Measurements from ENCODE around the gene SHANK2. TPM values are rescaled to one million over a fixed set of nuclear protein-coding genes. Genes with fewer than 3 reads are reported as not detected.

The SHANK2 gene
- total and polyA plus RNA-seq, 7 donors: 3.5 to 43.8 (median 8.0) TPM

GRCh38 chr11:71268706-71269321 lies 16.4 kb upstream of the SHANK2 start:
- intact Hi-C loops (cut with DNase I): no loop called here
- TF ChIP-seq POLR2A (IDR thresholded peaks at IDR 0.05): no peak
- TF ChIP-seq, protein P1, sequence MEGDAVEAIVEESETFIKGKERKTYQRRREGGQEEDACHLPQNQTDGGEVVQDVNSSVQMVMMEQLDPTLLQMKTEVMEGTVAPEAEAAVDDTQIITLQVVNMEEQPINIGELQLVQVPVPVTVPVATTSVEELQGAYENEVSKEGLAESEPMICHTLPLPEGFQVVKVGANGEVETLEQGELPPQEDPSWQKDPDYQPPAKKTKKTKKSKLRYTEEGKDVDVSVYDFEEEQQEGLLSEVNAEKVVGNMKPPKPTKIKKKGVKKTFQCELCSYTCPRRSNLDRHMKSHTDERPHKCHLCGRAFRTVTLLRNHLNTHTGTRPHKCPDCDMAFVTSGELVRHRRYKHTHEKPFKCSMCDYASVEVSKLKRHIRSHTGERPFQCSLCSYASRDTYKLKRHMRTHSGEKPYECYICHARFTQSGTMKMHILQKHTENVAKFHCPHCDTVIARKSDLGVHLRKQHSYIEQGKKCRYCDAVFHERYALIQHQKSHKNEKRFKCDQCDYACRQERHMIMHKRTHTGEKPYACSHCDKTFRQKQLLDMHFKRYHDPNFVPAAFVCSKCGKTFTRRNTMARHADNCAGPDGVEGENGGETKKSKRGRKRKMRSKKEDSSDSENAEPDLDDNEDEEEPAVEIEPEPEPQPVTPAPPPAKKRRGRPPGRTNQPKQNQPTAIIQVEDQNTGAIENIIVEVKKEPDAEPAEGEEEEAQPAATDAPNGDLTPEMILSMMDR (IDR thresholded peaks at IDR 0.05): no peak
- TF ChIP-seq POLR2AphosphoS5 (IDR thresholded peaks at IDR 0.05): no peak
- TF ChIP-seq EP300 (IDR thresholded peaks at IDR 0.05): no peak
- Histone ChIP-seq H3K4me1 (peaks cover 0 to 12% (median 3%) of the 10 kb centered on the region in 4 donors), H3K4me3 (no peak overlapping the region), H3K27me3 (no peaks in the 10 kb centered on the region), H3K36me3 (no peaks in the 10 kb centered on the region), H3K9me3 (no peaks in the 10 kb centered on the region), H3K27ac (no peak overlapping the region)
- 32 to 71% methylated on average over 11 of the region's 11 CpGs for WGBS, 2 donors
- DNase-seq: peak; percentile 42

DNA sequence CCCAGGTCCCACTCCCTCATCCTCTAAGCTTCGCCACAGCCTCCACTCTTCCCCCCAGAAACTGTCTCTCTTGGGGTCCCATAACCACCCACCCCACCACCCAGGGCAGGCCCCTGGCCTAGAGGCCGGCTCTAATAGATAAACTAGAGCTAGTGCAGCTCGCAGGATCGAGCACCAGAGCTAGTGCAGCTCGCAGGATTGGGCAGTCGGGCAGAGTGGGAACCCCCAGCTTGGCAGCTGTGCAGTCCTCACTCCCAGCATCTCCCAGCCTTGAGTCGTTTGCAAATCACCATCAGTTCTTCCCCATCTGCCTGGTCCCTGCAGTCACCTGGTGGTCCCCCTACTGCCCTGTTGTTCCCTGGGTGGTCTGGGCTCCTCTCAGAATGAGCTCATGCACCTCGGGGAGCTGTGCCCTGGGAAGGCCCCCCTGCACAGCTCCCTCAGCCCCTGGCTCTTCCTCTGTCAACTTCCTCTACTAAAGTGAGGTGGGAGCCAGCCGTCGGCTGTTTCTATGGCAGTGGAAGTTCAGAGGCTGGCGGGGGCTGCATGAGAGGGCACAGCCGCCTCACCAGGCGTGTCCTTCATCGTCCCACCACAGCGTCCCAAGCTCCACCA lies 15.5 kb upstream of the SHANK2 start:
- Histone ChIP-seq H3K9me3 (no peaks in the 10 kb centered on the region), H3K27me3 (no peaks in the 10 kb centered on the region), H3K36me3 (no peaks in the 10 kb centered on the region), H3K27ac (no peak overlapping the region), H3K4me3 (no peak overlapping the region), H3K4me1 (peaks cover 0 to 12% (median 3%) of the 10 kb centered on the region in 4 donors)
- 66 to 76% methylated on average over 15 of the region's 15 CpGs for WGBS, 2 donors
- intact Hi-C loops (cut with DNase I): no loop called here
- peak; percentile 19 for DNase-seq
- TF ChIP-seq POLR2A (IDR thresholded peaks at IDR 0.05) (no peak), EP300 (IDR thresholded peaks at IDR 0.05) (no peak), POLR2AphosphoS5 (IDR thresholded peaks at IDR 0.05) (no peak)
- TF ChIP-seq, protein P1 (IDR thresholded peaks at IDR 0.05): no peak

- Histone ChIP-seq H3K4me3 (no peak overlapping the region), H3K36me3 (no peaks in the 10 kb centered on the region), H3K27ac (no peak overlapping the region), H3K27me3 (no peaks in the 10 kb centered on the region), H3K4me1 (peaks cover 0 to 12% (median 3%) of the 10 kb centered on the region in 4 donors), H3K9me3 (no peaks in the 10 kb centered on the region)
- peak; percentile 49 for DNase-seq
- WGBS, 2 donors: 24 to 46% methylated on average over 22 of the region's 22 CpGs
- TF ChIP-seq POLR2A (IDR thresholded peaks at IDR 0.05) (no peak), EP300 (IDR thresholded peaks at IDR 0.05) (no peak), POLR2AphosphoS5 (IDR thresholded peaks at IDR 0.05) (peak in 2 of 4 donors; percentile 44 to 67)
- TF ChIP-seq, protein P1 (IDR thresholded peaks at IDR 0.05): no peak
- intact Hi-C loops (cut with DNase I): no loop called here
These were observed 13.9 kb upstream of the SHANK2 start for GRCh38 chr11:71266114-71266833.

- Histone ChIP-seq H3K9me3 (no peaks in the 10 kb centered on the region), H3K4me3 (no peak overlapping the region), H3K27ac (no peak overlapping the region), H3K27me3 (no peaks in the 10 kb centered on the region), H3K36me3 (no peaks in the 10 kb centered on the region), H3K4me1 (peaks cover 0 to 12% (median 3%) of the 10 kb centered on the region in 4 donors)
- TF ChIP-seq POLR2A (IDR thresholded peaks at IDR 0.05): no peak
- TF ChIP-seq, protein P1 (IDR thresholded peaks at IDR 0.05): no peak
- TF ChIP-seq EP300 (IDR thresholded peaks at IDR 0.05): no peak
- TF ChIP-seq POLR2AphosphoS5 (IDR thresholded peaks at IDR 0.05): no peak
- peak; percentile 47 for DNase-seq
- WGBS, 2 donors: 88 to 89% methylated on average over 18 of the region's 18 CpGs
- intact Hi-C loops (cut with DNase I): no loop called here
These were observed 13.2 kb upstream of the SHANK2 start for GRCh38 chr11:71265559-71266092.

All from sigmoid colon (tissue), 7 donors.